ENCODE measurements around the gene ZCCHC7. TPM values are rescaled to one million over a fixed set of nuclear protein-coding genes. Genes with fewer than 3 reads are reported as not detected.
A peak's percentile ranks its signal among the peaks of the same experiment; 100 is the strongest.

Gene ZCCHC7
- total RNA-seq, 4 donors from 2014 or later, result 12.4 to 56.9 (median 17.7) TPM

- DNase-seq, result no peak
- TF ChIP-seq POLR2A (IDR thresholded peaks at IDR 0.05) (no peak), CTCF (IDR thresholded peaks at IDR 0.05) (no peak)
- H3K4me1 ChIP-seq, result no peaks in the 10 kb centered on the region
- H3K27me3 ChIP-seq, result no peaks in the 10 kb centered on the region
- H3K9me3 ChIP-seq, result no peaks in the 10 kb centered on the region
- H3K27ac ChIP-seq, result no peak overlapping the region
- no peak overlapping the region for H3K4me3 ChIP-seq
- H3K36me3 ChIP-seq, result no peaks in the 10 kb centered on the region
These were observed 134.8 kb downstream of the ZCCHC7 start for GRCh38 chr9:37255187-37255586.

- H3K27ac ChIP-seq, result no peak overlapping the region
- no peaks in the 10 kb centered on the region for H3K4me1 ChIP-seq
- H3K4me3 ChIP-seq, result no peak overlapping the region
- DNase-seq, result no peak
- H3K36me3 ChIP-seq, result no peaks in the 10 kb centered on the region
- no peaks in the 10 kb centered on the region for H3K27me3 ChIP-seq
- TF ChIP-seq POLR2A (IDR thresholded peaks at IDR 0.05) (no peak), CTCF (IDR thresholded peaks at IDR 0.05) (no peak)
- H3K9me3 ChIP-seq, result no peaks in the 10 kb centered on the region
These were observed 135.8 kb downstream of the ZCCHC7 start for GRCh38 chr9:37255944-37256862.

- Histone ChIP-seq H3K9me3 (no peaks in the 10 kb centered on the region), H3K27me3 (no peaks in the 10 kb centered on the region), H3K36me3 (no peaks in the 10 kb centered on the region), H3K4me1 (no peaks in the 10 kb centered on the region), H3K4me3 (no peak overlapping the region), H3K27ac (no peak overlapping the region)
- DNase-seq, result no peak
- no peak for TF ChIP-seq POLR2A (IDR thresholded peaks at IDR 0.05)
- TF ChIP-seq CTCF (IDR thresholded peaks at IDR 0.05), result no peak
These were observed 139.6 kb downstream of the ZCCHC7 start for GRCh38 chr9:37259951-37260350.

- DNase-seq, result no peak
- no peaks in the 10 kb centered on the region for H3K27me3 ChIP-seq
- no peaks in the 10 kb centered on the region for H3K36me3 ChIP-seq
- no peaks in the 10 kb centered on the region for H3K4me1 ChIP-seq
- H3K4me3 ChIP-seq, result no peak overlapping the region
- no peaks in the 10 kb centered on the region for H3K9me3 ChIP-seq
- TF ChIP-seq POLR2A (IDR thresholded peaks at IDR 0.05), result no peak
- TF ChIP-seq CTCF (IDR thresholded peaks at IDR 0.05), result peak in 2 of 6 experiments; percentile 12
- no peak overlapping the region for H3K27ac ChIP-seq
These were observed 142.0 kb downstream of the ZCCHC7 start for GRCh38 chr9:37262410-37262809.

GRCh38 chr9:37264539-37264938 is 144.2 kb downstream of the ZCCHC7 start:
- TF ChIP-seq CTCF (IDR thresholded peaks at IDR 0.05), result no peak
- no peak for TF ChIP-seq POLR2A (IDR thresholded peaks at IDR 0.05)
- no peaks in the 10 kb centered on the region for H3K27me3 ChIP-seq
- H3K9me3 ChIP-seq, result no peaks in the 10 kb centered on the region
- no peak for DNase-seq
- H3K27ac ChIP-seq, result no peak overlapping the region
- no peaks in the 10 kb centered on the region for H3K36me3 ChIP-seq
- H3K4me1 ChIP-seq, result no peaks in the 10 kb centered on the region
- H3K4me3 ChIP-seq, result no peak overlapping the region
